Measurements from ENCODE around the gene KLF15. TPM values are rescaled to one million over a fixed set of nuclear protein-coding genes. Genes with fewer than 3 reads are reported as not detected.

The KLF15 gene
- not detected for polyA plus RNA-seq (2013)

GRCh38 chr3:126357295-126358037 is at the start of gene KLF15:
TSS of gene KLF15 (minus strand) at chr3:126357408. CDS start at chr3:126352922, 4,486 bp downstream.
- peaks cover 10 to 79% (median 35%) of the 10 kb centered on the region in 5 experiments for H3K27me3 ChIP-seq (replicated peaks in 2 of 5; ENCODE audit: control insufficient read depth in 4 of 5, insufficient read depth in 5 of 5, low read length in 4 of 5)
- POLR2A ChIA-PET: no interaction called here

GRCh38 chr3:126406389-126407296 is 49.4 kb upstream of the KLF15 start:
- Histone ChIP-seq H3K9me3 (ENCODE audit: control extremely low read depth in 1 of 5, control insufficient read depth in 4 of 5, insufficient read depth in 2 of 5, low read depth in 1 of 5, low read length in 4 of 5) (peaks cover 0 to 4% (median 0%) of the 10 kb centered on the region in 5 experiments), H3K4me1 (ENCODE audit: control extremely low read depth in 1 of 4, control insufficient read depth in 4 of 4, insufficient read depth in 4 of 4, low read length in 3 of 4) (no peaks in the 10 kb centered on the region), H3K27me3 (replicated peaks in 2 of 5; ENCODE audit: control insufficient read depth in 4 of 5, insufficient read depth in 5 of 5, low read length in 4 of 5) (peaks cover 0 to 26% (median 4%) of the 10 kb centered on the region in 5 experiments), H3K36me3 (ENCODE audit: control insufficient read depth in 4 of 4, insufficient read depth in 4 of 4, low read length in 3 of 4) (no peaks in the 10 kb centered on the region), H3K27ac (ENCODE audit: insufficient read depth in 1 of 2, low read depth in 1 of 2, low read length in 2 of 2, poor library complexity in 1 of 2, severe bottlenecking in 2 of 2) (no peak overlapping the region), H3K4me3 (ENCODE audit: control insufficient read depth in 1 of 7, extremely low read depth in 1 of 7, insufficient read depth in 4 of 7, low read depth in 2 of 7, low read length in 6 of 7) (no peak overlapping the region)
- ChIA-PET CTCF (interaction anchor here (0.7 kb wide), 1 partner anchor 10 kb away, joined by 3 read pairs; no protein-coding TSS in a partner anchor), POLR2A (no interaction called here)
- 93% methylated on average over 8 of the region's 15 CpGs for WGBS (ENCODE audit: insufficient coverage)
- DNase-seq: no peak

More at GRCh38 chr3:126357295-126358037, at the start of gene KLF15:
- peaks cover 0 to 22% (median 18%) of the 10 kb centered on the region in 4 experiments for H3K4me1 ChIP-seq (ENCODE audit: control extremely low read depth in 1 of 4, control insufficient read depth in 4 of 4, insufficient read depth in 4 of 4, low read length in 3 of 4)
- WGBS (ENCODE audit: insufficient coverage): under 1% methylated on average over 53 of the region's 86 CpGs
- CTCF ChIA-PET: interaction anchor here (1.5 kb wide), 1 partner anchor 33 kb away, joined by 3 read pairs; no protein-coding TSS in a partner anchor
- peak within 1 kb of the TSS; percentile 4 to 70 (median 58) for H3K4me3 ChIP-seq (ENCODE audit: control insufficient read depth in 1 of 7, extremely low read depth in 1 of 7, insufficient read depth in 4 of 7, low read depth in 2 of 7, low read length in 6 of 7)
- H3K9me3 ChIP-seq (ENCODE audit: control extremely low read depth in 1 of 5, control insufficient read depth in 4 of 5, insufficient read depth in 2 of 5, low read depth in 1 of 5, low read length in 4 of 5): peaks cover 0 to 10% (median 2%) of the 10 kb centered on the region in 5 experiments
- H3K27ac ChIP-seq (ENCODE audit: insufficient read depth in 1 of 2, low read depth in 1 of 2, low read length in 2 of 2, poor library complexity in 1 of 2, severe bottlenecking in 2 of 2): no peak within 1 kb of the TSS
- DNase-seq: peak; percentile 63 to 80 (median 76)
- H3K36me3 ChIP-seq (ENCODE audit: control insufficient read depth in 4 of 4, insufficient read depth in 4 of 4, low read length in 3 of 4): no peaks in the 10 kb centered on the region

GRCh38 chr3:126402666-126403302 is 45.6 kb upstream of the KLF15 start:
- H3K27ac ChIP-seq (ENCODE audit: insufficient read depth in 1 of 2, low read depth in 1 of 2, low read length in 2 of 2, poor library complexity in 1 of 2, severe bottlenecking in 2 of 2): no peak overlapping the region
- POLR2A ChIA-PET: no interaction called here
- peaks cover 0 to 13% (median 9%) of the 10 kb centered on the region in 5 experiments for H3K9me3 ChIP-seq (ENCODE audit: control extremely low read depth in 1 of 5, control insufficient read depth in 4 of 5, insufficient read depth in 2 of 5, low read depth in 1 of 5, low read length in 4 of 5)
- no peak for DNase-seq
- peaks cover 0 to 6% (median 0%) of the 10 kb centered on the region in 4 experiments for H3K4me1 ChIP-seq (ENCODE audit: control extremely low read depth in 1 of 4, control insufficient read depth in 4 of 4, insufficient read depth in 4 of 4, low read length in 3 of 4)
- no peaks in the 10 kb centered on the region for H3K36me3 ChIP-seq (ENCODE audit: control insufficient read depth in 4 of 4, insufficient read depth in 4 of 4, low read length in 3 of 4)
- H3K4me3 ChIP-seq (ENCODE audit: control insufficient read depth in 1 of 7, extremely low read depth in 1 of 7, insufficient read depth in 4 of 7, low read depth in 2 of 7, low read length in 6 of 7): no peak overlapping the region
- peaks cover 0 to 19% (median 2%) of the 10 kb centered on the region in 5 experiments for H3K27me3 ChIP-seq (replicated peaks in 2 of 5; ENCODE audit: control insufficient read depth in 4 of 5, insufficient read depth in 5 of 5, low read length in 4 of 5)
- CTCF ChIA-PET: interaction anchor here (0.7 kb wide), 1 partner anchor 269 kb away, joined by 3 read pairs; no protein-coding TSS in a partner anchor
- WGBS (ENCODE audit: insufficient coverage): 91% methylated on average over 12 of the region's 12 CpGs

- POLR2A ChIA-PET: no interaction called here
- Histone ChIP-seq H3K4me1 (ENCODE audit: control extremely low read depth in 1 of 4, control insufficient read depth in 4 of 4, insufficient read depth in 4 of 4, low read length in 3 of 4) (peaks cover 0 to 6% (median 0%) of the 10 kb centered on the region in 4 experiments), H3K27me3 (replicated peaks in 2 of 5; ENCODE audit: control insufficient read depth in 4 of 5, insufficient read depth in 5 of 5, low read length in 4 of 5) (peaks cover 0 to 13% (median 0%) of the 10 kb centered on the region in 5 experiments), H3K36me3 (ENCODE audit: control insufficient read depth in 4 of 4, insufficient read depth in 4 of 4, low read length in 3 of 4) (no peaks in the 10 kb centered on the region), H3K9me3 (ENCODE audit: control extremely low read depth in 1 of 5, control insufficient read depth in 4 of 5, insufficient read depth in 2 of 5, low read depth in 1 of 5, low read length in 4 of 5) (peaks cover 0 to 13% (median 8%) of the 10 kb centered on the region in 5 experiments), H3K27ac (ENCODE audit: insufficient read depth in 1 of 2, low read depth in 1 of 2, low read length in 2 of 2, poor library complexity in 1 of 2, severe bottlenecking in 2 of 2) (no peak overlapping the region), H3K4me3 (ENCODE audit: control insufficient read depth in 1 of 7, extremely low read depth in 1 of 7, insufficient read depth in 4 of 7, low read depth in 2 of 7, low read length in 6 of 7) (no peak overlapping the region)
- no peak for DNase-seq
- WGBS (ENCODE audit: insufficient coverage): 94% methylated on average over 6 of the region's 6 CpGs
- CTCF ChIA-PET: interaction anchor here (0.7 kb wide), 1 partner anchor 268 kb away, joined by 3 read pairs; no protein-coding TSS in a partner anchor
These were observed 45.0 kb upstream of the KLF15 start for GRCh38 chr3:126402178-126402577.

- Histone ChIP-seq H3K27ac (ENCODE audit: insufficient read depth in 1 of 2, low read depth in 1 of 2, low read length in 2 of 2, poor library complexity in 1 of 2, severe bottlenecking in 2 of 2) (no peak overlapping the region), H3K36me3 (ENCODE audit: control insufficient read depth in 4 of 4, insufficient read depth in 4 of 4, low read length in 3 of 4) (no peaks in the 10 kb centered on the region), H3K4me3 (ENCODE audit: control insufficient read depth in 1 of 7, extremely low read depth in 1 of 7, insufficient read depth in 4 of 7, low read depth in 2 of 7, low read length in 6 of 7) (no peak overlapping the region), H3K27me3 (replicated peaks in 2 of 5; ENCODE audit: control insufficient read depth in 4 of 5, insufficient read depth in 5 of 5, low read length in 4 of 5) (peaks cover 0 to 11% (median 0%) of the 10 kb centered on the region in 5 experiments), H3K4me1 (ENCODE audit: control extremely low read depth in 1 of 4, control insufficient read depth in 4 of 4, insufficient read depth in 4 of 4, low read length in 3 of 4) (peaks cover 0 to 6% (median 0%) of the 10 kb centered on the region in 4 experiments), H3K9me3 (ENCODE audit: control extremely low read depth in 1 of 5, control insufficient read depth in 4 of 5, insufficient read depth in 2 of 5, low read depth in 1 of 5, low read length in 4 of 5) (peaks cover 0 to 13% (median 7%) of the 10 kb centered on the region in 5 experiments)
- no peak for DNase-seq
- ChIA-PET POLR2A (no interaction called here), CTCF (no interaction called here)
- WGBS (ENCODE audit: insufficient coverage): 89% methylated on average over 7 of the region's 8 CpGs
These were observed 44.5 kb upstream of the KLF15 start for GRCh38 chr3:126401611-126402160.

- POLR2A ChIA-PET: no interaction called here
- Histone ChIP-seq H3K4me1 (ENCODE audit: control extremely low read depth in 1 of 4, control insufficient read depth in 4 of 4, insufficient read depth in 4 of 4, low read length in 3 of 4) (peaks cover 0 to 6% (median 1%) of the 10 kb centered on the region in 4 experiments), H3K36me3 (ENCODE audit: control insufficient read depth in 4 of 4, insufficient read depth in 4 of 4, low read length in 3 of 4) (no peaks in the 10 kb centered on the region), H3K27me3 (replicated peaks in 2 of 5; ENCODE audit: control insufficient read depth in 4 of 5, insufficient read depth in 5 of 5, low read length in 4 of 5) (peaks cover 0 to 26% (median 17%) of the 10 kb centered on the region in 5 experiments), H3K27ac (ENCODE audit: insufficient read depth in 1 of 2, low read depth in 1 of 2, low read length in 2 of 2, poor library complexity in 1 of 2, severe bottlenecking in 2 of 2) (no peak overlapping the region), H3K4me3 (ENCODE audit: control insufficient read depth in 1 of 7, extremely low read depth in 1 of 7, insufficient read depth in 4 of 7, low read depth in 2 of 7, low read length in 6 of 7) (no peak overlapping the region), H3K9me3 (ENCODE audit: control extremely low read depth in 1 of 5, control insufficient read depth in 4 of 5, insufficient read depth in 2 of 5, low read depth in 1 of 5, low read length in 4 of 5) (peaks cover 0 to 13% (median 7%) of the 10 kb centered on the region in 5 experiments)
- no peak for DNase-seq
- CTCF ChIA-PET: no interaction called here
- 93% methylated on average over 3 of the region's 4 CpGs for WGBS (ENCODE audit: insufficient coverage)
These were observed 42.5 kb upstream of the KLF15 start for GRCh38 chr3:126399756-126400155.

Data from common myeloid progenitor, CD34-positive (primary cell).